ENCODE data around the gene MRPL49. TPM values are rescaled to one million over a fixed set of nuclear protein-coding genes. Genes with fewer than 3 reads are reported as not detected.

MRPL49 gene
- total RNA-seq, 1 experiment from 2014 or later: 111 TPM

GRCh38 chr11:65163684-65164083 is 41.6 kb downstream of the MRPL49 start:
- intact Hi-C loops (cut with micrococcal nuclease; ENCODE audit: unreplicated experiment) (no loop called here), in situ Hi-C loops (cut with HindIII; ENCODE audit: low pct_unique_long_range_greater_than_20kb, low sequenced_read_pairs) (no loop called here)
- Histone ChIP-seq H3K9me3 (ENCODE audit: control insufficient read depth, insufficient read depth, low read depth, low read length) (no peaks in the 10 kb centered on the region), H3K27ac (ENCODE audit: low read length) (no peak overlapping the region), H3K4me1 (ENCODE audit: control insufficient read depth, insufficient read depth, low read length) (0 out of 2 replicates have a peak, but pooled peaks cover 7% of the 10 kb centered on the region), H3K4me3 (ENCODE audit: low read depth in 2 of 2, low read length in 2 of 2) (no peak overlapping the region), H3K27me3 (ENCODE audit: control insufficient read depth, insufficient read depth, low read length) (no peaks in the 10 kb centered on the region), H3K36me3 (ENCODE audit: control insufficient read depth, insufficient read depth, low read length) (no peaks in the 10 kb centered on the region)
- no peak for TF ChIP-seq TCF7L2 (IDR thresholded peaks at IDR 0.05; ENCODE audit: low read depth, low read length)
- TF ChIP-seq POLR2AphosphoS5 (IDR thresholded peaks at IDR 0.05; ENCODE audit: low read depth, low read length): no peak
- no peak for TF ChIP-seq SIN3A (IDR thresholded peaks at IDR 0.05; ENCODE audit: borderline replicate concordance, insufficient read depth, low read depth, low read length)
- no peak for TF ChIP-seq REST (IDR thresholded peaks at IDR 0.05; ENCODE audit: insufficient read depth in 1 of 2, low read depth in 2 of 2, low read length in 1 of 2)
- no peak for TF ChIP-seq CTCF (IDR thresholded peaks at IDR 0.05)
- ATAC-seq: no peak
- POLR2A ChIA-PET: no interaction called here
- no peak for DNase-seq (ENCODE audit: low read depth, low spot score)
- CTCF ChIA-PET: no interaction called here
- no TSS peak for BruUV-seq (replicated peaks)

- BruUV-seq (replicated peaks): no TSS peak
- Histone ChIP-seq H3K27me3 (ENCODE audit: control insufficient read depth, insufficient read depth, low read length) (no peaks in the 10 kb centered on the region), H3K4me3 (ENCODE audit: low read depth in 2 of 2, low read length in 2 of 2) (peak overlapping the region; percentile 22 to 43), H3K36me3 (ENCODE audit: control insufficient read depth, insufficient read depth, low read length) (no peaks in the 10 kb centered on the region), H3K4me1 (ENCODE audit: control insufficient read depth, insufficient read depth, low read length) (0 out of 2 replicates have a peak, but pooled peaks cover 10% of the 10 kb centered on the region), H3K27ac (ENCODE audit: low read length) (peak overlapping the region; percentile 78), H3K9me3 (ENCODE audit: control insufficient read depth, insufficient read depth, low read depth, low read length) (no peaks in the 10 kb centered on the region)
- CTCF ChIA-PET: interaction anchor here (0.6 to 0.7 kb wide), 2 partner anchors 15 to 374 kb away, joined by 3 to 9 read pairs; no protein-coding TSS in a partner anchor
- intact Hi-C loops (cut with micrococcal nuclease; ENCODE audit: unreplicated experiment) (no loop called here), in situ Hi-C loops (cut with HindIII; ENCODE audit: low pct_unique_long_range_greater_than_20kb, low sequenced_read_pairs) (no loop called here)
- ATAC-seq: 0 out of 2 replicates have a peak, but pooled peaks have one; percentile 43
- no peak for DNase-seq (ENCODE audit: low read depth, low spot score)
- POLR2A ChIA-PET: interaction anchor here (0.6 to 0.7 kb wide), 6 partner anchors 8 to 1220 kb away, joined by 4 to 16 read pairs (median 5); no protein-coding TSS in a partner anchor
- peak; percentile 69; the same call in 1 of the 2 replicates for TF ChIP-seq TCF7L2 (IDR thresholded peaks at IDR 0.05; ENCODE audit: low read depth, low read length)
- no peak for TF ChIP-seq POLR2AphosphoS5 (IDR thresholded peaks at IDR 0.05; ENCODE audit: low read depth, low read length)
- no peak for TF ChIP-seq CTCF (IDR thresholded peaks at IDR 0.05)
Observed at GRCh38 chr11:65165410-65166317, 43.5 kb downstream of the MRPL49 start.

All from Panc1 (cell line).